Measurements from ENCODE around the gene ATOH1.

Gene ATOH1

DNA sequence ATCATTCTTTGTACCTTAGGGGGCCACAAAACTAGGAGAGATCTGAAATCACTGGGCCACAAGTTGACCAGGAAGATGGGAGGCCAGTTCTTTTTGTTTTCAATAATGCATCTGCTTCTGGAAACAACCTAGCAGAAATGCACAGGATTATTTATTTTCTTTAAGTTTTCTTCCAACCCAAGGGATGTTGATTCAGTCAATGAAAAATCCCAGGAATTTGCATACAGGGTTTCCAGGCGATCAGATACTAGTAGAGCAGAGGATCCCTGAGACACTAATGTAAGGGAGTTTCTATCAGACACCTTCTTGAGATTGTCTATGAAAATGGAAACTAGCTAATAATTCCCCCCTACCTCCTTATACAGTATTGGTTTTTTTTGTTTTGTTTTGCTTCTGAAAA, 7.4 kb downstream of the ATOH1 start:
- no peak for DNase-seq (ENCODE audit: low spot score)

DNA sequence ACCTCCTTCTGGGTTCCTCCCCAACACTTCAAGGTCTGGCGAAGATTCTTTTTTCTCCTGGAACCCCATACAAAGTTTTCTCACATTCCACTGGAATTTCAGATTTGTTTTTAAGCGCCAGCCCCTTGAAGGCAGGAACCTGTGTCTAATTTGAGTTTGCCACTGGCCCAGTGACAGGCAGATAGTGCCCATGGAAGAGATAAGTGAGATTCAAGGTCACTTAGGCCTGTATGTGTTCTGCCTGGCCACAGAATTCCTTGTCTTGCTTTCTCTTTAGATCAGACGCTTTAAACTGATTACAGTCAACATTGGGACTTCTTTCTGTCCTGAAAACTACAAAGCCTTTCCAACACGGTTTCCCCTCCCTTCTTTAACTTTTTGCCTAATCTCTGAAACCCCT, 11.2 kb downstream of the ATOH1 start:
- no peak for DNase-seq (ENCODE audit: low spot score)

DNA sequence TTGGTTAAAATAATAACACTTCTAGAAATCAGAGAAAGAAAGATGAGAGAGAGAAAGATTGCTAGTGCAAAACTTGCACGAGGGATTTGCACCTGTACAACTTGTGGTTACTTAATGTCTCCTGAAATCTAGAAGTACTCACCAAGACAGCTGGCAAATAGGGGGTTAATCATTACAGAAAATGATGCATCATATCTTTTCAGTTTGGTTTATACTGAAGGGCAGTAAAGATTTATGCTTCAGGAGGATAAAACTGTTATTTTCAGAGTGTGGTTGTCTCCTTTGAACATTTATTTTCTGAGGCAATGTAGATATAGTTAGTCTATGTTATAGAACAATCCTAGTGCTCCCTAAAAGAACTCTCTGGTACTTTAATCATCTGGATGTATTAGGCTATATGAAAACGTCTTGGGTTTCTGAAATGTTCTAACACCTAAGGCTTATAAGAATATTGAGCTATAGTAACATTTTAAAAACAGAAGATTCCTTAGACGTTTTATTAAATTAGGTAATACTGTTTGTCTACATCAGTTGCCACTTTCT, 13.3 kb downstream of the ATOH1 start:
- no peak for DNase-seq (ENCODE audit: low spot score)

GRCh38 chr4:93842601-93843252, 14.2 kb downstream of the ATOH1 start:
- no peak for DNase-seq (ENCODE audit: low spot score)

GRCh38 chr4:93843772-93844171, 15.2 kb downstream of the ATOH1 start:
- DNase-seq (ENCODE audit: low spot score), result no peak

GRCh38 chr4:93852680-93853079, 24.1 kb downstream of the ATOH1 start:
- no peak for DNase-seq (ENCODE audit: low spot score)

DNA sequence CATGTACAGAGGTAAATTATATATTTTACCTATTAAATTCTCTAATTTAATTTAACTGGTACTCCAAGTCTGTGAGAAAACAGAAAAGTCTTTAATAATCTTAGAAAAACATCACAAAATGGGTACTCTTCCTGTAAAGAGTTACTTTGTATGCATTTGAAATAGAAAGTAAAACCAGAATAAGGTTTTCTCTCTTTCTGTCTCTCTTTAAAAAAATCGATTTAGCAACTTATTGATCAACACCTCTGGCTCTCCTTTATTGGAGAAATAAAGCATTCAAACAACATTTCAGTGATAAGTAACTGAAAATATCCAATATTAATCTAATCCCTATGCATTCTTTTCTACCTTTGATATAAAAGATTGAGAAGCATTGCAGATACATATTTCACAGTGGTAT, 27.4 kb downstream of the ATOH1 start:
- no peak for DNase-seq (ENCODE audit: low spot score)

- no peak for DNase-seq (ENCODE audit: low spot score)
Observed at GRCh38 chr4:93865650-93866049, 37.1 kb downstream of the ATOH1 start.

DNA sequence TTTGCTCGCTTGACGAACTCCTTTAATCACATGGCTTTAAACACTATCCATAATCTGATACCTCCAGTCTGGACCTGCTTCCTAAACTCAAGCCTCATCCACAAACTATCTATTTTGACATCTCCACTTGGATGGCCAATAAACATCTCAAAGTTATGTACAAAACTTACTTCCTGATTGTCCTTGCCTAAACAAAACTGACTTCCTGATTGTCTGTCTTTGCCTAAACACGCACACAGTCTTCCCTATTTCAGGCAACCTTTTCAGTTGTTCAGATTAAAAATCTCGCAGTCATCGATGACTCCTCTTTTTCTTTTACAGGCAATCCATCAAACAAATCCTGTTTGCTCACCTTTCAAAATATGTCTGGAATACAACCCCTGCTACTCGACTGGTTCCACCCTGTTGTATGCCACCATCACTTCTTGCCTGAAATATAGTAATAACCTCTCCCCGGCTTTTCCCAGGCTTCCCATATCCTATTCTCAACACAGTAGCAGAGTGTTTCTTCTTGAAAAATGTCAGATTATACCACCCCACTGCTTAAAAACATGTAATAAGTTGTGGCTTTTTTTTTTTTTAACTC, 39.0 kb downstream of the ATOH1 start:
- no peak for DNase-seq (ENCODE audit: low spot score)

DNA sequence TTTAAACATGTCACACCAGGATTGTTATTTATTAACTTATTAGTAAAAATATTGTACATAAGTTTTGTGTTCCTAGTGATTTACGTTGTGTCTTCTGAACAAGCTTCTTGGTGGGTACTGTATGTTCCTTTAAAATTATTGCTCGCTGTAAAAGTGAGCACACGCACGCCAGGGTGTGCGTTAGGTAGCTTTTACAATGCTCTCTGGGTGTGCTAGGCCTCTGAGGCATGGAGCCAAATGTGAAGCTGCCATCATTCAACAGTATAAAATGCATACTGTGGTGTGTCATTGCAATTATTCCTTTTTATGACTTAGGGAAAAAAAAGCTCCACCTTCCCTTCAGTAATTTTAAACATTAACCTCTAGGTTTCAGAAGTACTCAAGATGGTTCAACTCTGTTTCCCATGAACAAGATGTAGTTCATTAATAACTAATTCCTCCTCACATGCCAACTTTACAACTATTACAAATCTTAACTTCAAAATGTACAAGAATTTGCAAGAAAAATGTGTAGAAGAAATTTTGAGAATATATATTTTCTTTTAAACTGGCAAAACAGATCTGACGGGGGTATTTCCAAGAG, 42.4 kb downstream of the ATOH1 start:
- no peak for DNase-seq (ENCODE audit: low spot score)

- no peak for DNase-seq (ENCODE audit: low spot score)
Observed at GRCh38 chr4:93876754-93877153, 48.2 kb downstream of the ATOH1 start.

DNA sequence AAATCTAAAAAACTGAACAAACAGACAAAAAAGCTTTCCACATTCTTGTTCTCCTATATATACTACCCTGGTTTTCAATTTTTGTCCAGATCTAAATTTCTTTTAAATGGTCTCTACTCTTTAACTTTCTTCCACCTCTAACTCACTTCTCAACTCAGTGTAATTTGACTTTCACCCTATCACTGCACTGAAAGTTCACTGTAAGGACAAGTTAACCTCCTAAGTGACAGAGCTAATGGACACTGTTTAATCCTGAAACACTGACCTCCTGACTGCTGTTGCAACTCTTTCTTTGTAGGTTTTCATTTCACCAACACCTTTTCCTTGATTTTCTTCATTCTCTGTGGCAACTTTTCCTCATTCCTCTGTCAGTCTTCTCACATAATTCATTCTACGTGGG, 50.0 kb downstream of the ATOH1 start:
- no peak for DNase-seq (ENCODE audit: low spot score)

GRCh38 chr4:93879919-93880318, 51.4 kb downstream of the ATOH1 start:
- DNase-seq (ENCODE audit: low spot score), result no peak
